Stimulated activated CD8-positive, alpha-beta memory T cell treated with anti-CD3 and anti-CD28 coated beads, Interleukin-15, amount 100 ng/mL, for 1 hour (primary cell): ENCODE results near the gene FZD2.

Experiments used
- DNase-seq: peaks from one replicate; pipeline ENCODE4 v3.0.0-alpha.2; 2020; ENCODE audit warnings: low read depth

Gene FZD2

GRCh38 chr17:44607836-44608690 is 50.8 kb downstream of the FZD2 start:
- DNase-seq = no peak

- DNase-seq = no peak
Measured at GRCh38 chr17:44608727-44609435, 51.6 kb downstream of the FZD2 start.

DNA sequence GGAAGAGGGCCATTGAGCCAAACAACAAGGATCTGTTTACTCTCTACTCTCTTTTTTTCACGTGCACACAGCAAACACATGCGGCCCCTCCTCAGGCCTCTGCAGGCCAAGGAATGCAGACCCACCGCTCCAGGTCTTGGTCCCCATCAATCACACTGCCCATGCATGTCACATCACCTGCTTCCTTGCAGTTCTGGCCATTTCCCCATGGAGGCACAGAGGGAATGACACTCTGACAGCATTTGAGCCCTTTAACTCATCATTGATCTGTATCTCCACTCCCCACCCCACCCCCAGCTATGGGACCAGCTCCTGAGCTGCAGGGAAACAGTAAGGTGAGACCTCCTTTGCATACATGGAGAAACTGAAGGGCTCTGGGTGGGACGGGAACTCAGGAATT is 53.0 kb downstream of the FZD2 start:
- no peak for DNase-seq
